ENCODE results near the gene CEP85L.

The CEP85L gene

GRCh38 chr6:118530942-118531341 is 120.4 kb downstream of the CEP85L start:
- no peak for DNase-seq

GRCh38 chr6:118529756-118530155 is 121.6 kb downstream of the CEP85L start:
- no peak for DNase-seq

- DNase-seq: no peak
Observed at GRCh38 chr6:118528129-118528528, 123.3 kb downstream of the CEP85L start.

DNA sequence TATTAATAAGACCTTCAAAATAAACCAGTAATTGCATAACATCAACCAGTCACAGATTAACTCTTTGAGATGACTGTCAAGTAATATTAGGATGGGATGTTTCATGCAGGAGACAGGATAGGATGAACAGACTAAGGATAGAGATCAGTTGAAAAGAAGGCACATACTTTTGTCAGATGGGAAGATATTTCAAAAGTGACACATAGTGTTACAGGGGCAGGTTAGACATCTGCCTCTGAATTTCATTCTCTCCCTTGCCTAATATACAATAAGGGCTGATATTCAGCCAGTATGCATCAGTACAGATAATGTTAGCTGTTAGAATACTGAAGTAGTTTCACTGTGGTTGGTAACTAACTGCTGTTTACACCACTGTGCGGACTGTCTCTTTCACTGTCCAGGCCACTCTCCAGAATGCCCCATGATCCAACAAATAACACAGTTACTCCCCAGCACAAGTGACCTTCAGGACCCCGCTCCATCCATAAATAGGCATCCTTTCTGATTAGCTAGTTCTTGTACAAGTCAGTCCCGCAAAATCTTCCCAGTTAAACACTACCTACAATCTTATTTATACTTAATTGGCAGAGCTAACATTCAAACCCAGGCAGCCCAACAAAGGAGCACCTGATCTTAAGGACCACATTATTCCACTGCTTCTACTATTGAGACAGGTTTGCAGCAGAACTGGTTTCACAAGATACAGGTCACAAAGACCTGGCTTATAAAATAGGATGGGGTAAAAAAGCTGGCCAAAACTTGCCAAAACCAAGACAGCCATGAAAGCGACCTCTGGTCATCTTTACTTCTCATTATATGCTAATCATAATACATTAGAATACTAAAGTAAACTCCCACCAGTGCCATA is 125.2 kb downstream of the CEP85L start:
- no peak for DNase-seq

- DNase-seq: no peak
Observed at GRCh38 chr6:118524686-118525085, 126.7 kb downstream of the CEP85L start.

GRCh38 chr6:118523216-118523615 is 128.2 kb downstream of the CEP85L start:
- DNase-seq: no peak

DNA sequence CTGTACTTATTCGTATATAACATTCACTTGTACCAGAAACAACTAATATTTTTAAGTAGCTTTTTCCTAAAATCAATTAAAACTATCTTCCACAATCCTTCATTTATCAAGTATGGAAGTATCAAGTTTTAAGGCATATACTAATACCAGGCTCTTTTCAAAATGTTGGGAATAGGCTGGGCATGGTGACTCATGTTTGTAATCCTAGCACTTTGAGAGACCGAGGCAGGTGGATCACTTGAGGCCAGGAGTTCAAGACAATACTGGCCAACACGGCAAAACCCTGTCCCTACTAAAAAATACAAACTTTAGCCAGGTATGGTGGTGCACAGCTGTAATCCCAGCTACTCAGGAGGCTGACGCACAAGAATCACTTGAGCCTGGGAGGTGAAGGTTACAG is 129.0 kb downstream of the CEP85L start:
- DNase-seq: no peak

- DNase-seq: no peak
Observed at GRCh38 chr6:118514689-118515088, 136.7 kb downstream of the CEP85L start.

- no peak for DNase-seq
Observed at GRCh38 chr6:118511930-118512715, 139.3 kb downstream of the CEP85L start.

GRCh38 chr6:118509009-118509617 is 142.3 kb downstream of the CEP85L start:
- DNase-seq: peak; percentile 31 to 42

DNA sequence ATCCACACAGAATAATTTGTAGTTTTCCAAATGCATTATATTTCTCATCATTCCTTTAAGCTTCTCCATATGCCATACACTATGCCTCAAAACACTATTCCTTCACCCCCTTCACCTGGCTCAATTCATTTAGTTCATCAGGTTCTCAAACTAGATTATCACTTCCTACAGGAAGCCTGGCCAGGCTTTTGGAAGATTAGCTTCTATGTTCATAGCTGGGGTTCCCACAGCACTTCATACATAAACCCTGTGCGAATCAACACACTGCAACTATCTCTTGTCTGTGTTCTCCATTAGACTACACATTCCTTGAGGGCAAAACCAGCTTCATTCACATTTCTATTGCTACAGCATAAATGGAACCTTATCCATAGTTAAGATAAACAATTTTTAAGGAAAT is 143.8 kb downstream of the CEP85L start:
- DNase-seq: no peak

GRCh38 chr6:118506071-118506638 is 145.2 kb downstream of the CEP85L start:
- DNase-seq: no peak

DNA sequence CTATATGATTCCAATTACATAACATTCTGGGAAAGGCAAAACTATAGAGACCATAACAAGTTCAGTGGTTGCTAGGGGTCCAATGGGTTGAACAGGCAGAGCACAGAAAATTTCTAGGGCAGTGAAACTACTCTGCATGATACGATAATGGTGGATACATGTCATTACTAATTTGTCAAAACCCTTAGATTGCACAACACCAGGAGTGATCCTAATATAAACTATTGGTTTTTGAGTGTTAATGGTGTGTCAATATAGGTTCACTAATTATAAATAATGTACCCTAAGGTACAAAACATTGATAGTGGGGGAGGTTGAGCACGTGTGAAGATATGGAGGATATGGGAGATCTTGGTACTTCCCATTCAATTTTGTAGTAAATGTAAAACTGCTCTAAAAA is 145.7 kb downstream of the CEP85L start:
- DNase-seq: no peak

DNA sequence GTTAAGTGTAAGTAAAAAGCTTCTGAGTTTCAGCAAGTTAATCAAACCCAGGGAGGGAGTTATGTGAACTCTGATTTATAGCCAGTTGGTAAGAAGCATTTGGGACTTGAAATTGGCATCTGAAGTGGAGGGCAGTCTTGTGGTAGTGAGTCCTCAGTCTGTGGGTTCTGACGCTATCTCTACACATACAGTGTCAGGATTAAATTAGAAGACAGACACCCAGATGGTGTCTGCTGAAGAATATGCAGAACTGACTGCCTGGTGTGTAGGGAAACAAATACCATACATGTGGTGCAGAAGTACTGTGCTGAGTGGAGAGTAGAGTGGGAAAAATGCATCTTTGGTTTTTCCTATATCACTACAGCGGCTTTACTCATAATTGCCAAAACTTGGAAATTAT is 146.8 kb downstream of the CEP85L start:
- DNase-seq: no peak

DNA sequence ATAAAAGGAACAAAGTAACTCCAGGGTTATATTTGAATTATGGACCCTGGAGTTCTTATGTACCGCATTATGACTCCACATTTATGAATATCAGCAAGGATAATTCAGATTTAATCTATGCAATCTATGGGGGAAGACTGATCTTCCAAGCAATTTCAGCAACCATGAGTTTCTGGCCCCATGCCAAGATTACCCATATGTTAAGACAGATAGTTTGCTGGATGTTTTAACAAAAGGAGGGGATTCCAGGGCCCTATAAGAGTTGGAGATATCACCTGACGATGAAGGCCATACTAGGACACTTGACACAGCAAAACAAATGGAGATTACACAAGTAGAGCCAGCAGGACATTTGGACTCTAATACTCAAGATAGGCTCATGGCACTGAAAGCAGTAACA is 149.2 kb downstream of the CEP85L start:
- DNase-seq: no peak

DNA sequence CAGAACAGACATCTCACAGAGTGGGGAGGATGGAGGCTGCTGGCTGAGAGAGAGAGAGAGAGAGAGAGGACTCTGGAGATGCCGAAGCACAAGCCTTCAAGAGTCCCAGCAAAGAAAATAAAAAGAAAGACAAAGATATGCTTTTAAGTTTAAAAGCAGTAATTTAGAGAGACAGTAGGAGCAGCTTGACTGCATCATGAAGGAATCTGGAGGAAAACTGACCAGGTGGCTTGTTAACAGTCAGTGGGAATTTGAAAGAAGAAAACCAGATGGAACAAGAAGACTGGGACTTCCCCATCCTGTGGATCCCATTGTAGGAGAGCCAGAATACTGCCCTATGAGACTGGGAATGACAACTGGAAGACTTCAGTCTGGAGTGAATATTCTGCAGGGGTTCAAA is 149.6 kb downstream of the CEP85L start:
- DNase-seq: no peak

DNA sequence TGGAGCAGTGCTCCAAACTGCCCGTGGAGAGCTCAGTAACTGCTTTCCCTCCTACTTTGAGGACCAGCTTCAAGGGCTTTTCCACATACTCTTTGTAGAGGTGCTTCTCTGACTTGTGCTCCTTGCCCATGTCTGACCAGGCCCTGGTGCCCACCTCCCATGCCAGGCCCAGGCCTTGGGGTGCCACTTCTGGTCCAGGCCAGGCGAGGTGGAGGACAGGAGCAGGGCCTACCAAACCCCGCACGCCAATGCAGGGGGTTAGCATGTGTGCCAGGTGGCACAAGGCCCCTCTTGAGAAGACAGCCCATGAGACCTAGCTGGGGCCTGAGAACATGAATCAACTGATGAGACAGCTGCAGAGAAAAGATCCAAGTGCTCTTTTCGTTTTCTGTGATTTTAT is 150.3 kb downstream of the CEP85L start:
- no peak for DNase-seq

DNA sequence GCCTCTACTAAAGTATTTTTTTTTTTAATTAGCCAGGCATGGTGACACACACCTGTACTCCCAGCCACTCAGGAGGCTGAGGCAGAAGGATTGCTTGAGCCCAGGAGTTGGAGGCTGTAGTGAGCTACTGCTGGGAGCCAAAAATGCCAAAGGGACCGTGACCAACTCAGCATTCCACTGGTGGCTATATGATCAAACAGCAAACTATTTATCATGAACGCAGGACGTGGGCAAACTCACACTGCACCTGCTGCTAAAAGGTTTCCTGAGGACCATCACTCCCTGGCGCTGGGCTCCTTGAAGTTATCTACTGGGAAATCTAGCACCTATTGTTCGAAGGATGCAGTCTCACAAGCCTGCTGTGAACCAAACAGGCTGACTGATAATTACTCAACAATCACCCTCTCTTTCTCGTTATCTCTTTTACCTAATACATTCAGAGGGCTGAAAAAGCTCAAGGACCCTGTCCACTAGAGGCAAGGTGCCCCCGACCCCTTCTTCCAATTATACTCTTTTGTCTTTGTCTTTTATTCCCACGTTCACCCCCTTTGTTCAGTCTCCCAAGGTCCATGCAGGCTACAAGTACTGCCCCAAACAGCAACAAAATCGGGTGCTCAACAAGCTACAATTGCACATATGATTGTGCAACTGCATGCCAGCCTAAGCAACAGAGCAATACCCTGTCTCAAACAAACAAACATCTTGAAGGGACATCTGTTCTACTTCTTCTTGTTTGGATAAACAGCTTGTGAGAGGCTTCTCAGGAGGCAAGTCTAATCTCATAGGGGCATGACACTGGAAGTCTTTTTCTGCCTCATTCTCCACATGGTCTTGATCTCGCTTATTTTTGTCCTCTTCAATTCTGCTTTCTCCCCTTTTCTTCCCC is 151.0 kb downstream of the CEP85L start:
- no peak for DNase-seq

DNA sequence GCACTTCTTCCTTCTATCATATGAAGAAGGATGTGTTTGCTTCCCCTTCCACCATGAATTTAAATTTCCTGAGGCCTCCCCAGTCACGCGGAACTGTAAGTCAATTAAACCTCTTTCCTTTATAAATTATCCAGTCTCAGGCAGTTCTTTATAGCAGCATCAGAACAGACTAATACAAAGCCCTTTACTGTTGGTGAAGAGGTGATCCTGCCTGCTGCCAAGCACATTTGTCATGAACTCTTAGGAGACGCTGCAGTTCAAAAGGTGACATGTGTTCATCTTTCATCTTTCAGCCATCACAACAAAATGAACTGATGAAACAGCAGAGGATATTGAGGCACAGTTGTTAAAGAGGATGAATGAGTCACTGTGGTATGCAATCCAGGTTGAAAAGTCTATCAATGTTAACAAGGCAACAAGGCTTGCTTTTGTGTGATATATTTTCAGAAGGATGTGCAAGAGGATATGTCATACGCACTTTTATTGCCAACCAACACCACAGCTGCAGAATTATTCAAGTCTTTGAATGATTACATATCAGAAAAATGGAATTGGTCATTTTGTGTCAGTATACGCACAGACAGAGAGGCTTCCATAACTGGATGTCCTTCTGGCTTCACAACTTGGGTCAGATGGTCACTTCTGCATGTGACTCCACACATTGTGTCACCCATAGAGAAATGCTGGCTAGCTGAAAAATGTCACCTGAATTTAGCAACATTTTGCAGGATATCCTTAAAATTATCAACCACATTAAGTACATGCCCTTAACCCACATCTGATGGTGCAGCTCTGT is 155.7 kb downstream of the CEP85L start:
- no peak for DNase-seq

- no peak for DNase-seq
Observed at GRCh38 chr6:118494091-118494490, 157.3 kb downstream of the CEP85L start.

- no peak for DNase-seq
Observed at GRCh38 chr6:118489990-118490389, 161.4 kb downstream of the CEP85L start.

GRCh38 chr6:118488631-118489030 is 162.8 kb downstream of the CEP85L start:
- DNase-seq: no peak

Measured in Kasumi-1 (cell line).